ENCODE results near the gene ADAMTSL3. TPM values are rescaled to one million over a fixed set of nuclear protein-coding genes. Genes with fewer than 3 reads are reported as not detected.

The ADAMTSL3 gene
- total and polyA plus RNA-seq, 4 donors = 3.5 to 19.0 (median 8.0) TPM

GRCh38 chr15:83809345-83809744 is 155.4 kb downstream of the ADAMTSL3 start:
- H3K9ac ChIP-seq (ENCODE audit: low read depth in 1 of 2, low read length in 2 of 2) = no peak overlapping the region
- TF ChIP-seq, protein P1, sequence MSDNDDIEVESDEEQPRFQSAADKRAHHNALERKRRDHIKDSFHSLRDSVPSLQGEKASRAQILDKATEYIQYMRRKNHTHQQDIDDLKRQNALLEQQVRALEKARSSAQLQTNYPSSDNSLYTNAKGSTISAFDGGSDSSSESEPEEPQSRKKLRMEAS (IDR thresholded peaks at IDR 0.05) = no peak

DNA sequence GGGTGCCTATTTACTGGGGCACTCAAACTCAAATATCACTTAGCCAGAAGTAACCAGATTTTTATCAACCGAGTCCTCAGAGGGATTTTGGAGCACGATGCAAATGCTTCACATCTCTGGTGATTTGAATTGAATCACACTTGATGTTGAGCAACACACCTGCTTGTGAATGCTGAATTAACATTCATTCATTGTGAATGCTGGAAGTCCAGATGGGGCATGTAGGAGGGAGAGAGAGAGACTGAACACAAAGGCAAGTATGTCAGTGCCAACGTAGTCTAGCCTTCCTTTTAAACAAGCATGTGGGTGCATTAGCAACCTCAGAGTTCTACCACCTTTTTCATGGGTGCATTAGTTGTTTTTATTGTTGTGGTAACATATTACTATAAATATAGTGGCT is 156.2 kb downstream of the ADAMTSL3 start:
- H3K4me1 ChIP-seq (ENCODE audit: control insufficient read depth in 4 of 4, insufficient read depth in 4 of 4, low read length in 3 of 4) = no peaks in the 10 kb centered on the region
- TF ChIP-seq FOXA1 (IDR thresholded peaks at IDR 0.05) = no peak
- TF ChIP-seq, protein P2, sequence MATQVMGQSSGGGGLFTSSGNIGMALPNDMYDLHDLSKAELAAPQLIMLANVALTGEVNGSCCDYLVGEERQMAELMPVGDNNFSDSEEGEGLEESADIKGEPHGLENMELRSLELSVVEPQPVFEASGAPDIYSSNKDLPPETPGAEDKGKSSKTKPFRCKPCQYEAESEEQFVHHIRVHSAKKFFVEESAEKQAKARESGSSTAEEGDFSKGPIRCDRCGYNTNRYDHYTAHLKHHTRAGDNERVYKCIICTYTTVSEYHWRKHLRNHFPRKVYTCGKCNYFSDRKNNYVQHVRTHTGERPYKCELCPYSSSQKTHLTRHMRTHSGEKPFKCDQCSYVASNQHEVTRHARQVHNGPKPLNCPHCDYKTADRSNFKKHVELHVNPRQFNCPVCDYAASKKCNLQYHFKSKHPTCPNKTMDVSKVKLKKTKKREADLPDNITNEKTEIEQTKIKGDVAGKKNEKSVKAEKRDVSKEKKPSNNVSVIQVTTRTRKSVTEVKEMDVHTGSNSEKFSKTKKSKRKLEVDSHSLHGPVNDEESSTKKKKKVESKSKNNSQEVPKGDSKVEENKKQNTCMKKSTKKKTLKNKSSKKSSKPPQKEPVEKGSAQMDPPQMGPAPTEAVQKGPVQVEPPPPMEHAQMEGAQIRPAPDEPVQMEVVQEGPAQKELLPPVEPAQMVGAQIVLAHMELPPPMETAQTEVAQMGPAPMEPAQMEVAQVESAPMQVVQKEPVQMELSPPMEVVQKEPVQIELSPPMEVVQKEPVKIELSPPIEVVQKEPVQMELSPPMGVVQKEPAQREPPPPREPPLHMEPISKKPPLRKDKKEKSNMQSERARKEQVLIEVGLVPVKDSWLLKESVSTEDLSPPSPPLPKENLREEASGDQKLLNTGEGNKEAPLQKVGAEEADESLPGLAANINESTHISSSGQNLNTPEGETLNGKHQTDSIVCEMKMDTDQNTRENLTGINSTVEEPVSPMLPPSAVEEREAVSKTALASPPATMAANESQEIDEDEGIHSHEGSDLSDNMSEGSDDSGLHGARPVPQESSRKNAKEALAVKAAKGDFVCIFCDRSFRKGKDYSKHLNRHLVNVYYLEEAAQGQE (IDR thresholded peaks at IDR 0.05) = no peak
- TF ChIP-seq TAF1 (conservative IDR thresholded peaks at IDR 0.05) = no peak
- TF ChIP-seq NR2F2 (IDR thresholded peaks at IDR 0.05) = no peak
- TF ChIP-seq YY1 (IDR thresholded peaks at IDR 0.05) = no peak
- TF ChIP-seq, protein P3, sequence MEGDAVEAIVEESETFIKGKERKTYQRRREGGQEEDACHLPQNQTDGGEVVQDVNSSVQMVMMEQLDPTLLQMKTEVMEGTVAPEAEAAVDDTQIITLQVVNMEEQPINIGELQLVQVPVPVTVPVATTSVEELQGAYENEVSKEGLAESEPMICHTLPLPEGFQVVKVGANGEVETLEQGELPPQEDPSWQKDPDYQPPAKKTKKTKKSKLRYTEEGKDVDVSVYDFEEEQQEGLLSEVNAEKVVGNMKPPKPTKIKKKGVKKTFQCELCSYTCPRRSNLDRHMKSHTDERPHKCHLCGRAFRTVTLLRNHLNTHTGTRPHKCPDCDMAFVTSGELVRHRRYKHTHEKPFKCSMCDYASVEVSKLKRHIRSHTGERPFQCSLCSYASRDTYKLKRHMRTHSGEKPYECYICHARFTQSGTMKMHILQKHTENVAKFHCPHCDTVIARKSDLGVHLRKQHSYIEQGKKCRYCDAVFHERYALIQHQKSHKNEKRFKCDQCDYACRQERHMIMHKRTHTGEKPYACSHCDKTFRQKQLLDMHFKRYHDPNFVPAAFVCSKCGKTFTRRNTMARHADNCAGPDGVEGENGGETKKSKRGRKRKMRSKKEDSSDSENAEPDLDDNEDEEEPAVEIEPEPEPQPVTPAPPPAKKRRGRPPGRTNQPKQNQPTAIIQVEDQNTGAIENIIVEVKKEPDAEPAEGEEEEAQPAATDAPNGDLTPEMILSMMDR (IDR thresholded peaks at IDR 0.05; ENCODE audit: low read depth, low read length, missing input control) = no peak
- TF ChIP-seq, protein P1 (IDR thresholded peaks at IDR 0.05) = no peak
- no peak for TF ChIP-seq HNF4G (IDR thresholded peaks at IDR 0.05)
- TF ChIP-seq HNF4A (conservative IDR thresholded peaks at IDR 0.05) = no peak
- TF ChIP-seq, protein P4, sequence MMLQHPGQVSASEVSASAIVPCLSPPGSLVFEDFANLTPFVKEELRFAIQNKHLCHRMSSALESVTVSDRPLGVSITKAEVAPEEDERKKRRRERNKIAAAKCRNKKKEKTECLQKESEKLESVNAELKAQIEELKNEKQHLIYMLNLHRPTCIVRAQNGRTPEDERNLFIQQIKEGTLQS (IDR thresholded peaks at IDR 0.05) = no peak
- TF ChIP-seq EGR1 (IDR thresholded peaks at IDR 0.05; ENCODE audit: low read depth in 2 of 2) = no peak
- TF ChIP-seq RXRA (IDR thresholded peaks at IDR 0.05) = no peak
- TF ChIP-seq GABPA (IDR thresholded peaks at IDR 0.05 in 1 of 2, conservative IDR thresholded peaks at IDR 0.05 in 1 of 2) = no peak
- TF ChIP-seq, protein P5, sequence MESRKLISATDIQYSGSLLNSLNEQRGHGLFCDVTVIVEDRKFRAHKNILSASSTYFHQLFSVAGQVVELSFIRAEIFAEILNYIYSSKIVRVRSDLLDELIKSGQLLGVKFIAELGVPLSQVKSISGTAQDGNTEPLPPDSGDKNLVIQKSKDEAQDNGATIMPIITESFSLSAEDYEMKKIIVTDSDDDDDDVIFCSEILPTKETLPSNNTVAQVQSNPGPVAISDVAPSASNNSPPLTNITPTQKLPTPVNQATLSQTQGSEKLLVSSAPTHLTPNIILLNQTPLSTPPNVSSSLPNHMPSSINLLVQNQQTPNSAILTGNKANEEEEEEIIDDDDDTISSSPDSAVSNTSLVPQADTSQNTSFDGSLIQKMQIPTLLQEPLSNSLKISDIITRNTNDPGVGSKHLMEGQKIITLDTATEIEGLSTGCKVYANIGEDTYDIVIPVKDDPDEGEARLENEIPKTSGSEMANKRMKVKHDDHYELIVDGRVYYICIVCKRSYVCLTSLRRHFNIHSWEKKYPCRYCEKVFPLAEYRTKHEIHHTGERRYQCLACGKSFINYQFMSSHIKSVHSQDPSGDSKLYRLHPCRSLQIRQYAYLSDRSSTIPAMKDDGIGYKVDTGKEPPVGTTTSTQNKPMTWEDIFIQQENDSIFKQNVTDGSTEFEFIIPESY (IDR thresholded peaks at IDR 0.05) = no peak
- H3K36me3 ChIP-seq (ENCODE audit: control insufficient read depth in 4 of 4, insufficient read depth in 3 of 4, low read depth in 1 of 4, low read length in 3 of 4) = peaks cover 0 to 7% (median 0%) of the 10 kb centered on the region in 4 donors
- DNase-seq (ENCODE audit: low spot score) = no peak
- H3K27ac ChIP-seq (ENCODE audit: low read depth in 1 of 2, low read length in 2 of 2) = no peak overlapping the region
- no peaks in the 10 kb centered on the region for H3K9me3 ChIP-seq (ENCODE audit: control insufficient read depth in 4 of 4, low read length in 3 of 4)
- no peaks in the 10 kb centered on the region for H3K27me3 ChIP-seq (ENCODE audit: control insufficient read depth in 4 of 4, insufficient read depth in 4 of 4, low read length in 3 of 4)
- H3K9ac ChIP-seq (ENCODE audit: low read depth in 1 of 2, low read length in 2 of 2) = no peak overlapping the region
- WGBS = 93% methylated on average over 3 of the region's 3 CpGs
- no peak overlapping the region for H3K4me3 ChIP-seq (ENCODE audit: low read depth in 1 of 3, low read length in 3 of 3)

More at GRCh38 chr15:83809345-83809744, 155.4 kb downstream of the ADAMTSL3 start:
- Histone ChIP-seq H3K4me3 (ENCODE audit: low read depth in 1 of 3, low read length in 3 of 3) (no peak overlapping the region), H3K27ac (ENCODE audit: low read depth in 1 of 2, low read length in 2 of 2) (no peak overlapping the region), H3K36me3 (ENCODE audit: control insufficient read depth in 4 of 4, insufficient read depth in 3 of 4, low read depth in 1 of 4, low read length in 3 of 4) (peaks cover 0 to 7% (median 0%) of the 10 kb centered on the region in 4 donors), H3K27me3 (ENCODE audit: control insufficient read depth in 4 of 4, insufficient read depth in 4 of 4, low read length in 3 of 4) (no peaks in the 10 kb centered on the region), H3K9me3 (ENCODE audit: control insufficient read depth in 4 of 4, low read length in 3 of 4) (no peaks in the 10 kb centered on the region), H3K4me1 (ENCODE audit: control insufficient read depth in 4 of 4, insufficient read depth in 4 of 4, low read length in 3 of 4) (no peaks in the 10 kb centered on the region)
- 86% methylated on average over 2 of the region's 2 CpGs for WGBS
- DNase-seq (ENCODE audit: low spot score) = no peak
